ENCODE measurements around the gene BOLA2B.

DNA sequence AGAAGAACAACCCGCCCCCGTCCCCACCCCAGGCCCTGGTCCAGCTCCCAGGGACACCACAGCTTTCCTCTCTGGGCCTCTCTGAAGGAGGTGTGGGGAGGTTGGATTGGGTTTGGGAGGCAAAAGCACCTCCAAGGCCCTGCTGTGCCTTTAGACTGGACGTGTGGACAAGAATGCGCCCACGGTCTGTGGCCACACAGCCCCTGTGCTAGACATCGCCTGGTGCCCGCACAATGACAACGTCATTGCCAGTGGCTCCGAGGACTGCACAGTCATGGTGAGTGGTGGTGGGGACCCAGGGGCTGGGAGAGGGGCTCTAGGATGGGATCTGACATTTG, 7.1 kb downstream of the BOLA2B start:
- TF ChIP-seq, protein P1, sequence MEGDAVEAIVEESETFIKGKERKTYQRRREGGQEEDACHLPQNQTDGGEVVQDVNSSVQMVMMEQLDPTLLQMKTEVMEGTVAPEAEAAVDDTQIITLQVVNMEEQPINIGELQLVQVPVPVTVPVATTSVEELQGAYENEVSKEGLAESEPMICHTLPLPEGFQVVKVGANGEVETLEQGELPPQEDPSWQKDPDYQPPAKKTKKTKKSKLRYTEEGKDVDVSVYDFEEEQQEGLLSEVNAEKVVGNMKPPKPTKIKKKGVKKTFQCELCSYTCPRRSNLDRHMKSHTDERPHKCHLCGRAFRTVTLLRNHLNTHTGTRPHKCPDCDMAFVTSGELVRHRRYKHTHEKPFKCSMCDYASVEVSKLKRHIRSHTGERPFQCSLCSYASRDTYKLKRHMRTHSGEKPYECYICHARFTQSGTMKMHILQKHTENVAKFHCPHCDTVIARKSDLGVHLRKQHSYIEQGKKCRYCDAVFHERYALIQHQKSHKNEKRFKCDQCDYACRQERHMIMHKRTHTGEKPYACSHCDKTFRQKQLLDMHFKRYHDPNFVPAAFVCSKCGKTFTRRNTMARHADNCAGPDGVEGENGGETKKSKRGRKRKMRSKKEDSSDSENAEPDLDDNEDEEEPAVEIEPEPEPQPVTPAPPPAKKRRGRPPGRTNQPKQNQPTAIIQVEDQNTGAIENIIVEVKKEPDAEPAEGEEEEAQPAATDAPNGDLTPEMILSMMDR (conservative IDR thresholded peaks at IDR 0.05 in 1 of 2, IDR thresholded peaks at IDR 0.05 in 1 of 2; ENCODE audit: extremely low read depth in 1 of 2, insufficient read depth in 1 of 2, low read depth in 1 of 2, low read length in 2 of 2): no peak
- no peak for TF ChIP-seq EZH2 (IDR thresholded peaks at IDR 0.05; ENCODE audit: borderline replicate concordance, low read length)
